Measurements from ENCODE around the gene CLIP2. TPM values are rescaled to one million over a fixed set of nuclear protein-coding genes. Genes with fewer than 3 reads are reported as not detected.
"Not testable (repeated sequence)": the region's sequence is repeated elsewhere in the genome, so short reads cannot be mapped to it uniquely, and the experiment has no call there.

Gene CLIP2
- total RNA-seq, 1 donor from 2014 or later = 24.3 TPM

GRCh38 chr7:74350751-74351150 lies 61.5 kb downstream of the CLIP2 start:
- Histone ChIP-seq H3K4me3 (no peak overlapping the region), H3K4me1 (no peaks in the 10 kb centered on the region), H3K27ac (no peak overlapping the region), H3K36me3 (peaks cover 0 to 8% of the 10 kb centered on the region in 2 donors), H3K9me3 (no peaks in the 10 kb centered on the region), H3K27me3 (no peaks in the 10 kb centered on the region)
- intact Hi-C loops (cut with DNase I) = no loop called here
- DNase-seq (ENCODE audit: extremely low spot score in 2 of 2) = no peak
- TF ChIP-seq POLR2AphosphoS5 (IDR thresholded peaks at IDR 0.05; ENCODE audit: insufficient read depth in 1 of 2, low read depth in 1 of 2) (no peak), POLR2A (IDR thresholded peaks at IDR 0.05) (no peak)
- TF ChIP-seq, protein P1, sequence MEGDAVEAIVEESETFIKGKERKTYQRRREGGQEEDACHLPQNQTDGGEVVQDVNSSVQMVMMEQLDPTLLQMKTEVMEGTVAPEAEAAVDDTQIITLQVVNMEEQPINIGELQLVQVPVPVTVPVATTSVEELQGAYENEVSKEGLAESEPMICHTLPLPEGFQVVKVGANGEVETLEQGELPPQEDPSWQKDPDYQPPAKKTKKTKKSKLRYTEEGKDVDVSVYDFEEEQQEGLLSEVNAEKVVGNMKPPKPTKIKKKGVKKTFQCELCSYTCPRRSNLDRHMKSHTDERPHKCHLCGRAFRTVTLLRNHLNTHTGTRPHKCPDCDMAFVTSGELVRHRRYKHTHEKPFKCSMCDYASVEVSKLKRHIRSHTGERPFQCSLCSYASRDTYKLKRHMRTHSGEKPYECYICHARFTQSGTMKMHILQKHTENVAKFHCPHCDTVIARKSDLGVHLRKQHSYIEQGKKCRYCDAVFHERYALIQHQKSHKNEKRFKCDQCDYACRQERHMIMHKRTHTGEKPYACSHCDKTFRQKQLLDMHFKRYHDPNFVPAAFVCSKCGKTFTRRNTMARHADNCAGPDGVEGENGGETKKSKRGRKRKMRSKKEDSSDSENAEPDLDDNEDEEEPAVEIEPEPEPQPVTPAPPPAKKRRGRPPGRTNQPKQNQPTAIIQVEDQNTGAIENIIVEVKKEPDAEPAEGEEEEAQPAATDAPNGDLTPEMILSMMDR (IDR thresholded peaks at IDR 0.05) = no peak

GRCh38 chr7:74351836-74352235 lies 62.6 kb downstream of the CLIP2 start:
- Histone ChIP-seq H3K36me3 (peaks cover 0 to 18% of the 10 kb centered on the region in 2 donors), H3K4me3 (no peak overlapping the region), H3K4me1 (no peaks in the 10 kb centered on the region), H3K27ac (no peak overlapping the region), H3K27me3 (no peaks in the 10 kb centered on the region), H3K9me3 (no peaks in the 10 kb centered on the region)
- intact Hi-C loops (cut with DNase I) = no loop called here
- TF ChIP-seq, protein P1 (IDR thresholded peaks at IDR 0.05) = no peak
- TF ChIP-seq POLR2A (IDR thresholded peaks at IDR 0.05) (no peak), POLR2AphosphoS5 (IDR thresholded peaks at IDR 0.05; ENCODE audit: insufficient read depth in 1 of 2, low read depth in 1 of 2) (no peak)
- DNase-seq (ENCODE audit: extremely low spot score in 2 of 2) = no peak

- intact Hi-C loops (cut with DNase I); H3K27me3 ChIP-seq; H3K4me3 ChIP-seq; H3K9me3 ChIP-seq; H3K4me1 ChIP-seq; DNase-seq (ENCODE audit: extremely low spot score in 2 of 2); H3K27ac ChIP-seq: not testable (repeated sequence)
- H3K36me3 ChIP-seq = peaks cover 0 to 23% of the 10 kb centered on the region in 2 donors
Observed at GRCh38 chr7:74352551-74353138, 63.4 kb downstream of the CLIP2 start.

DNA sequence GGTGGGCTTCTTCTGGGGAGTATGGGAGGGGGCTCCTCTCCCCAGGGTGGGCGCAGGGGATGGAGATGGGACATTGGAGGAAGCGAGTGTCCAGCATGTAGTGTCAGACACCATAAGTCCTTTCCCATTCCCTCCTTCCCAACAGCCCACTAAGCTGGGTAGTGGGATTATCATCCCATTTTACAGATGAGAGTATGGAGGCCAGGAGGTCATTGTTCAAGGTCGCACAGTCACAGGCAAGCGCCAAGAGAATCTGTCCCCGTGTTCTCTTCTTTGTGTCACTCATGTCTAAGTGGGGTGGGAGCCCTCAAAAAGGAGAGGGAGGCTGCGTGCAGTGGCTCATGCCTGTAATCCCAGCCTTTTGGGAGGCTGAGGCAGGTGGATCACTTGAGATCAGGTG lies 64.8 kb downstream of the CLIP2 start:
- H3K4me3 ChIP-seq = no peak overlapping the region
- no peaks in the 10 kb centered on the region for H3K9me3 ChIP-seq
- intact Hi-C loops (cut with DNase I) = no loop called here
- H3K4me1 ChIP-seq = no peaks in the 10 kb centered on the region
- no peak for DNase-seq (ENCODE audit: extremely low spot score in 2 of 2)
- H3K27me3 ChIP-seq = no peaks in the 10 kb centered on the region
- no peak overlapping the region for H3K27ac ChIP-seq
- TF ChIP-seq POLR2A (IDR thresholded peaks at IDR 0.05) (no peak), POLR2AphosphoS5 (IDR thresholded peaks at IDR 0.05; ENCODE audit: insufficient read depth in 1 of 2, low read depth in 1 of 2) (no peak)
- TF ChIP-seq, protein P1 (IDR thresholded peaks at IDR 0.05) = no peak
- H3K36me3 ChIP-seq = peaks cover 0 to 25% of the 10 kb centered on the region in 2 donors

DNA sequence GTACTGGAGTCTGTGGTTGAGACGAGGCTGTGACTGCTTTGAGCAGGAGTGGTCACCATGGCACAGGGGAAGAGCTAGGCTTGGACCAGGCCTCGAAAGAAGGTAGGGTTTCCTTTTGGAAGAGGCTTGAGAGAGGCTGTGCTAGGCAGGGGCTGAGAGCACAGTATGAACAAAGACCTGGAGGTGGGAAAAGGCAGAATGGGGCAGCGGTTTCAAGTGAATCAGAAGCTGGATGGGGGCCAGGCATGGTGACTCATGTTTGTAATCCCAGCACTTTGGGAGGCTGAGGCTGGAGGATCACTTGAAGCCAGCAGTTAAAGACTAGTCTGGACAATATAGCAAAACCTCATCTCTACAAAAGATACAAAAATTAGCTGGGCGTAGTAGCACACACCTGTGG lies 65.9 kb downstream of the CLIP2 start:
- peaks cover 0 to 32% of the 10 kb centered on the region in 2 donors for H3K36me3 ChIP-seq

More for the DNA sequence above, 65.9 kb downstream of the CLIP2 start:
- Histone ChIP-seq H3K9me3 (no peaks in the 10 kb centered on the region), H3K27ac (no peak overlapping the region), H3K4me3 (no peak overlapping the region), H3K4me1 (no peaks in the 10 kb centered on the region), H3K27me3 (no peaks in the 10 kb centered on the region)
- TF ChIP-seq, protein P1 (IDR thresholded peaks at IDR 0.05) = no peak
- TF ChIP-seq POLR2A (IDR thresholded peaks at IDR 0.05) = no peak
- no peak for TF ChIP-seq POLR2AphosphoS5 (IDR thresholded peaks at IDR 0.05; ENCODE audit: insufficient read depth in 1 of 2, low read depth in 1 of 2)
- DNase-seq (ENCODE audit: extremely low spot score in 2 of 2) = no peak
- intact Hi-C loops (cut with DNase I) = no loop called here

Data from vagina (tissue), 2 donors.